Activated CD8-positive, alpha-beta memory T cell treated with anti-CD3 and anti-CD28 coated beads for 36 hours (primary cell): ENCODE measurements around the gene RAP2A. TPM values are rescaled to one million over a fixed set of nuclear protein-coding genes. Genes with fewer than 3 reads are reported as not detected.

Experiments used
- CTCF ChIA-PET: fragments of 350-600 bp; sonication (Branson Sonifier 250); formaldehyde crosslinking; loops from one replicate; lab custom pipeline; 2021; ENCODE audit warnings: antibody characterized with exemption; lab: Charles Lee
- POLR2A ChIA-PET: fragments of 350-600 bp; sonication (Branson Sonifier 250); formaldehyde crosslinking; loops from one replicate; lab custom pipeline; 2021; ENCODE audit warnings: antibody characterized with exemption; lab: Charles Lee
- total RNA-seq, 2 experiments: library from RNA; stranded (reverse); gene quantifications; one replicate each; pipeline ENCODE4 v1.2.3, GENCODE V29; 2021

Gene RAP2A
- total RNA-seq: 10 to 100 TPM; 18.8 to 20.8 TPM

- POLR2A ChIA-PET: interaction anchor here (0.7 to 1.7 kb wide), 3 partner anchors 17 to 211 kb away, joined by 3 to 13 read pairs (median 4); partner anchors contain the start of gene MBNL2
- CTCF ChIA-PET: interaction anchor here (0.9 kb wide), 1 partner anchor 64 kb away, joined by 3 read pairs; no protein-coding TSS in a partner anchor
Observed at GRCh38 chr13:97433727-97434396, at the start of gene RAP2A. TSS of gene RAP2A (plus strand) at chr13:97434169. CDS start at chr13:97434471, 302 bp downstream.

- CTCF ChIA-PET: no interaction called here
- POLR2A ChIA-PET: no interaction called here
Observed at GRCh38 chr13:97384371-97384770, 49.6 kb upstream of the RAP2A start.

- CTCF ChIA-PET: no interaction called here
- POLR2A ChIA-PET: no interaction called here
Observed at GRCh38 chr13:97385146-97385545, 48.8 kb upstream of the RAP2A start.

- ChIA-PET POLR2A (no interaction called here), CTCF (no interaction called here)
Observed at GRCh38 chr13:97385854-97386253, 48.1 kb upstream of the RAP2A start.

GRCh38 chr13:97386801-97387484, 47.0 kb upstream of the RAP2A start:
- CTCF ChIA-PET: no interaction called here
- POLR2A ChIA-PET: no interaction called here

GRCh38 chr13:97387485-97387839, 46.5 kb upstream of the RAP2A start:
- ChIA-PET POLR2A (no interaction called here), CTCF (no interaction called here)

- POLR2A ChIA-PET: interaction anchor here (0.9 kb wide), 1 partner anchor 45 kb away, joined by 4 read pairs; no protein-coding TSS in a partner anchor
Observed at GRCh38 chr13:97387890-97388289, 46.1 kb upstream of the RAP2A start.

GRCh38 chr13:97388373-97388772, 45.6 kb upstream of the RAP2A start:
- ChIA-PET POLR2A (interaction anchor here (0.9 kb wide), 1 partner anchor 45 kb away, joined by 4 read pairs; no protein-coding TSS in a partner anchor), CTCF (no interaction called here)

More at GRCh38 chr13:97387890-97388289, 46.1 kb upstream of the RAP2A start:
- CTCF ChIA-PET: no interaction called here

- ChIA-PET CTCF (no interaction called here), POLR2A (no interaction called here)
Observed at GRCh38 chr13:97390941-97391600, 42.9 kb upstream of the RAP2A start.

GRCh38 chr13:97392020-97392419, 41.9 kb upstream of the RAP2A start:
- ChIA-PET POLR2A (no interaction called here), CTCF (no interaction called here)

- ChIA-PET POLR2A (no interaction called here), CTCF (no interaction called here)
Observed at GRCh38 chr13:97394542-97394941, 39.4 kb upstream of the RAP2A start.

- CTCF ChIA-PET: no interaction called here
- POLR2A ChIA-PET: no interaction called here
Observed at GRCh38 chr13:97395447-97396136, 38.4 kb upstream of the RAP2A start.

GRCh38 chr13:97397267-97397666, 36.7 kb upstream of the RAP2A start:
- CTCF ChIA-PET: no interaction called here

GRCh38 chr13:97401421-97401820, 32.5 kb upstream of the RAP2A start:
- CTCF ChIA-PET: no interaction called here
- POLR2A ChIA-PET: no interaction called here

More at GRCh38 chr13:97397267-97397666, 36.7 kb upstream of the RAP2A start:
- POLR2A ChIA-PET: no interaction called here

- ChIA-PET POLR2A (no interaction called here), CTCF (no interaction called here)
Observed at GRCh38 chr13:97403893-97404750, 29.8 kb upstream of the RAP2A start.

GRCh38 chr13:97407540-97407939, 26.4 kb upstream of the RAP2A start:
- POLR2A ChIA-PET: no interaction called here
- CTCF ChIA-PET: interaction anchor here (1.1 kb wide), 1 partner anchor 284 kb away, joined by 3 read pairs; no protein-coding TSS in a partner anchor

- ChIA-PET CTCF (no interaction called here), POLR2A (no interaction called here)
Observed at GRCh38 chr13:97408938-97409337, 25.0 kb upstream of the RAP2A start.

GRCh38 chr13:97411984-97412383, 22.0 kb upstream of the RAP2A start:
- ChIA-PET POLR2A (no interaction called here), CTCF (no interaction called here)

GRCh38 chr13:97413694-97414093, 20.3 kb upstream of the RAP2A start:
- ChIA-PET CTCF (no interaction called here), POLR2A (no interaction called here)
